ENCODE data around the gene SPG21.

Gene SPG21

DNA sequence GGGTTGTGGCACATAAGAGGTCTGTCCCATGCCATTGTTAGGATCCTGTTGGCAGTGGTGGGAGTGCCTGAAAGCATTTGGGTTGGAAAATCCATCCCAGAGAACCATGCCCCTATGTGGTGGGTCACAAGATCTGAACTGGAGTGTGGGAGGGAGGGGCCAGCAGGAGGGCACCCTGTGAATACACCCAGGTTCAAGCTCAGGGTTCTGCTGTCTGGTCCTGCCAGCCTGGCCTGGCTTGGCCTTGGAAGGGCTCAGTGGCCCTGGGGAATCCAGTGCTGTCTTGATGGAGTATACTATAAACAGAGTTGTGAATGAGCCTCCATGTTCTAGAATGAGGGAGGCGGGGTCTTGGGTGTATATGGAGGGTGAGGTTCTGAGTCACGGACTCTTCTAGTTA, 66.2 kb downstream of the SPG21 start:
- H3K4me3 ChIP-seq (replicated peaks in 1 of 2; ENCODE audit: low read depth in 2 of 2, low read length in 2 of 2) = no peak overlapping the region
- TF ChIP-seq, protein P1, sequence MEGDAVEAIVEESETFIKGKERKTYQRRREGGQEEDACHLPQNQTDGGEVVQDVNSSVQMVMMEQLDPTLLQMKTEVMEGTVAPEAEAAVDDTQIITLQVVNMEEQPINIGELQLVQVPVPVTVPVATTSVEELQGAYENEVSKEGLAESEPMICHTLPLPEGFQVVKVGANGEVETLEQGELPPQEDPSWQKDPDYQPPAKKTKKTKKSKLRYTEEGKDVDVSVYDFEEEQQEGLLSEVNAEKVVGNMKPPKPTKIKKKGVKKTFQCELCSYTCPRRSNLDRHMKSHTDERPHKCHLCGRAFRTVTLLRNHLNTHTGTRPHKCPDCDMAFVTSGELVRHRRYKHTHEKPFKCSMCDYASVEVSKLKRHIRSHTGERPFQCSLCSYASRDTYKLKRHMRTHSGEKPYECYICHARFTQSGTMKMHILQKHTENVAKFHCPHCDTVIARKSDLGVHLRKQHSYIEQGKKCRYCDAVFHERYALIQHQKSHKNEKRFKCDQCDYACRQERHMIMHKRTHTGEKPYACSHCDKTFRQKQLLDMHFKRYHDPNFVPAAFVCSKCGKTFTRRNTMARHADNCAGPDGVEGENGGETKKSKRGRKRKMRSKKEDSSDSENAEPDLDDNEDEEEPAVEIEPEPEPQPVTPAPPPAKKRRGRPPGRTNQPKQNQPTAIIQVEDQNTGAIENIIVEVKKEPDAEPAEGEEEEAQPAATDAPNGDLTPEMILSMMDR (IDR thresholded peaks at IDR 0.05; ENCODE audit: low read depth, low read length) = no peak
- DNase-seq (ENCODE audit: low read depth in 2 of 2) = no peak

DNA sequence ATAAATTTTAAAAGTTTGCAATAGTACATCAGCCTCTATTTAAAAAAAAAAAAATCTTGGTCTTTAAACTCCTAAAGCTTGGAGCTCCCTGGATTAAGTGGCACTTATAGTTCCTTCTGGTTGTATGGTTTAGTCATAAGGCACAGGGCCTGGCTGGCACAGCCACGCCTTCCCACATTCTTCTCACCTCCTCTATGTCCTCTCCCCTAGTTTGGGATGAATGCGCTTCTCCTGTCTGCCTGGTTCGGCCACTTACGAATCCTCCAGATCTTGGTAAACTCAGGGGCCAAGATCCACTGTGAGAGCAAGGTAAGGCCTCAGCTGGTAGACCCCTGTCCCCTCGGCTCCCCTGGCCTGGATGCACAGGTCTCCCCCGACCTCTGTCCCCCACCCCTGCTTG, 68.0 kb downstream of the SPG21 start:
- DNase-seq (ENCODE audit: low read depth in 2 of 2) = no peak
- H3K4me3 ChIP-seq (replicated peaks in 1 of 2; ENCODE audit: low read depth in 2 of 2, low read length in 2 of 2) = no peak overlapping the region
- TF ChIP-seq, protein P1 (IDR thresholded peaks at IDR 0.05; ENCODE audit: low read depth, low read length) = no peak

DNA sequence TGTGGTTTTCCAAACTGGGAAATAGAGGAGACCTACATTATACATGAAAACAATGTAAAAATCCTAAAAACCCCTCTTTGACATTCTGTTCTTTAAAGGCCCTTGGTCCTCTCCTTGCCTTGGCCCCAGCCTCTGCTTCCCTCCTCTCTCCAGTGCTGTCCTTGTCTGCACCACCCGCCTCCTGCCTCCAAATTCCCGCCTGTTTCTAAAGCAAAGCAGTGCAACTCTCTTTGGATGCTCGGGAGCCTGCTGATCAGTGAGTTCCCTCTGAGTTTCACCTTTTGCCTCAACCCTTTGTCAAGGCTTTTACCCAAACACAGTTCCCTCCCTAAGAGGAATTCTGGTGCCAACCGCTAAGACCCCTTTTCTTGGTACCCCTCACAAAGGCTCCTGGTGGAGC, 70.0 kb downstream of the SPG21 start:
- no peak overlapping the region for H3K4me3 ChIP-seq (replicated peaks in 1 of 2; ENCODE audit: low read depth in 2 of 2, low read length in 2 of 2)
- TF ChIP-seq, protein P1 (IDR thresholded peaks at IDR 0.05; ENCODE audit: low read depth, low read length) = no peak
- no peak for DNase-seq (ENCODE audit: low read depth in 2 of 2)

DNA sequence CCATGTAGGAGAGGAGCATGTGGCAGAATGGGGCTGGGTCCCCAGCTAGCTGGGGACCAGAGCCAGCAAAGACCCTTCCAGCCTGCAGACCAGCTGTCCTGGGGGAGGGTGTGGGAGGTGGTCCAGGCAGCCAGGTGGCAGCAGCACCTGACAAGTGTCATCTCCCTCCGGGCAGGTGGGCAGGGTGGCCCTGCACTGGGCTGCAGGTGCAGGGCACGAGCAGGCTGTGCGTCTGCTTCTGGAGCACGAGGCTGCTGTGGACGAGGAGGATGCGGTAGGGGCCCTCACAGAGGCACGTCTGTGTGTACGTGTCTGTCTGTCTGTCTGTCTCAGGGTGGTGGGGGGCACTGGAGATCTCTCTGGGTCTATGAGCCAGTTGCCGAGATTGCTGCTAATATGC, 72.5 kb downstream of the SPG21 start:
- H3K4me3 ChIP-seq (replicated peaks in 1 of 2; ENCODE audit: low read depth in 2 of 2, low read length in 2 of 2) = no peak overlapping the region
- DNase-seq (ENCODE audit: low read depth in 2 of 2) = no peak
- TF ChIP-seq, protein P1 (IDR thresholded peaks at IDR 0.05; ENCODE audit: low read depth, low read length) = no peak

DNA sequence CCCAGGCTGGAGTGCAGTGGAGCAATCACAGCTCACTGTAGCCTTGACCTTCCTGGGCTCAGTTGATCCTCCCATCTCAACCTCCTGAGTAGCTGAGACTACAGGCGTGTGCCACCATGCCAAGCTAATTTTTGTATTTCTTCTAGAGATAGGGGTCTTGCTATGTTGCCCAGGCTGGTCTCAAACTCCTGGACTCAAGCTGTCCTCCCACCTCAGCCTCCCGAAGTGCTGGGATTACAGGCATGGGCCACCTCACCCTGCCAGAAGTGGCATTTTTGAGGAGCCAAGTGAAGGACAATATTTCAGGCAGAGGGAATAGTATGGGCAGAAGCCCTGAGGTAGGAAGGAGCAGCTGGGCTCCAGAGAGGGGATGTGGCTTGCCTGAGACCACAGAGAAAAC, 73.3 kb downstream of the SPG21 start:
- H3K4me3 ChIP-seq (replicated peaks in 1 of 2; ENCODE audit: low read depth in 2 of 2, low read length in 2 of 2) = no peak overlapping the region
- no peak for DNase-seq (ENCODE audit: low read depth in 2 of 2)
- TF ChIP-seq, protein P1 (IDR thresholded peaks at IDR 0.05; ENCODE audit: low read depth, low read length) = no peak

DNA sequence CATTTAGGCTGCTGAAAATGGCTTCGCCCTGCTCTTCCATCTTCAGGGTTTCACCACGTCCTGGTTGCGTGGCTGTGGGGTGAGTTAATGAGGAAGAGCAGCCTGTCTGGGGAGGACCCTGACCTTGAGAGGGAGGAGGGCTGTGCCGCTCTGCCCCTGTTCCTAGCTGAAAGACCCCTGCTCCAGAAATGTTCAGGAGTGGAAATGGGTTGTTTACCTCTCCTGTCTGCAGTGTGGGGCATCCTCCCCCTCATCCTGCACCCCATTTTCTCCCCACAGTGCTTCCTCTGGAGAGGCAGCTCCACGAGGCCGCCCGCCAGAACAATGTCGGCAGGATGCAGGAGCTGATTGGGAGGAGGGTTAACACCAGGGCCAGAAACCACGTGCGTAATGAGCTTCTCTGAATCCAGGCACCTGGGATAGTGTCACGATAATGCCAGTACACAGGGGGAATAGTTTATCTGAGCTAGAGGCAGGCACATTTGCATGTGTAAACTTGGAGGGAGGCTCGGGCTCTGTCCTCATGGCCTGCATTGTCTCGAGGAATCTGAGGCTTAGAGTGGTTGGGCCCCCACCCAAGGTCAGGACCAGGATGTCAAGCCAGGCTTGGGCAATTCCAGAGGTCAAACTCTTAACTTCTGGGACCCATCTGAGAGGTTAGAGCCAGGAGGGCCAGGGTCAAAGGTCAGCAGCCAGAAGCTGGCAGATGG, 74.0 kb downstream of the SPG21 start:
- TF ChIP-seq, protein P1 (IDR thresholded peaks at IDR 0.05; ENCODE audit: low read depth, low read length) = no peak
- DNase-seq (ENCODE audit: low read depth in 2 of 2) = no peak
- no peak overlapping the region for H3K4me3 ChIP-seq (replicated peaks in 1 of 2; ENCODE audit: low read depth in 2 of 2, low read length in 2 of 2)

Measured in cardiac fibroblast (primary cell).